Glutamatergic neuron (in vitro differentiated cells): ENCODE measurements around the gene ADGRG6. TPM values are rescaled to one million over a fixed set of nuclear protein-coding genes. Genes with fewer than 3 reads are reported as not detected.
"Not testable (repeated sequence)": the region's sequence is repeated elsewhere in the genome, so short reads cannot be mapped to it uniquely, and the experiment has no call there.

Experiments used
- DNase-seq: peaks from one replicate; pipeline ENCODE4 v3.0.0; 2022
- H3K27ac Mint-ChIP-seq: one replicate; pipeline ENCODE4 v1.8.0; 2020; ENCODE audit warnings: mild to moderate bottlenecking, mixed read lengths, inconsistent platforms; ENCODE audit not compliant: unreplicated experiment
- H3K27me3 Mint-ChIP-seq: one replicate; pipeline ENCODE4 v1.8.0; 2020; ENCODE audit warnings: mild to moderate bottlenecking, moderate library complexity, mixed read lengths, inconsistent platforms; ENCODE audit not compliant: unreplicated experiment
- H3K36me3 Mint-ChIP-seq: one replicate; pipeline ENCODE4 v1.8.0; 2020; ENCODE audit warnings: mild to moderate bottlenecking, mixed read lengths, inconsistent platforms; ENCODE audit not compliant: unreplicated experiment
- H3K4me1 Mint-ChIP-seq: one replicate; pipeline ENCODE4 v1.8.0; 2020; ENCODE audit warnings: mild to moderate bottlenecking, low read depth, mixed read lengths, inconsistent platforms; ENCODE audit not compliant: unreplicated experiment
- H3K4me3 Mint-ChIP-seq: one replicate; pipeline ENCODE4 v1.8.0; 2020; ENCODE audit warnings: mild to moderate bottlenecking, mixed read lengths, inconsistent platforms; ENCODE audit not compliant: unreplicated experiment
- H3K9me3 Mint-ChIP-seq: one replicate; pipeline ENCODE4 v1.8.0; 2020; ENCODE audit warnings: mild to moderate bottlenecking, moderate library complexity, mixed read lengths, inconsistent platforms; ENCODE audit not compliant: unreplicated experiment
- CTCF ChIP-seq: fragments of 200-600 bp; sonication (generic); IDR thresholded peaks from one replicate; pipeline ENCODE4 v1.5.0; 2021; ENCODE audit not compliant: partially characterized antibody, unreplicated experiment
- total RNA-seq: library from RNA; stranded (reverse); fragmentation: NEBNext Ultra II Directional; extraction: Animal tissue kit (Norgen Biotek cat#: 25700); gene quantifications from one replicate; pipeline ENCODE4 v1.2.1, GENCODE V29; 2021; ENCODE audit not compliant: unreplicated experiment

Gene ADGRG6
- total RNA-seq, 1 donor from 2014 or later, result not detected

GRCh38 chr6:142416686-142417085 lies 114.9 kb downstream of the ADGRG6 start:
- DNase-seq, result no peak
- H3K4me1 Mint-ChIP-seq, result no peaks in the 10 kb centered on the region
- H3K36me3 Mint-ChIP-seq, result no peaks in the 10 kb centered on the region
- no peaks in the 10 kb centered on the region for H3K27me3 Mint-ChIP-seq
- no peak overlapping the region for H3K27ac Mint-ChIP-seq
- no peak for TF ChIP-seq CTCF
- H3K9me3 Mint-ChIP-seq, result no peaks in the 10 kb centered on the region
- H3K4me3 Mint-ChIP-seq, result no peak overlapping the region

DNA sequence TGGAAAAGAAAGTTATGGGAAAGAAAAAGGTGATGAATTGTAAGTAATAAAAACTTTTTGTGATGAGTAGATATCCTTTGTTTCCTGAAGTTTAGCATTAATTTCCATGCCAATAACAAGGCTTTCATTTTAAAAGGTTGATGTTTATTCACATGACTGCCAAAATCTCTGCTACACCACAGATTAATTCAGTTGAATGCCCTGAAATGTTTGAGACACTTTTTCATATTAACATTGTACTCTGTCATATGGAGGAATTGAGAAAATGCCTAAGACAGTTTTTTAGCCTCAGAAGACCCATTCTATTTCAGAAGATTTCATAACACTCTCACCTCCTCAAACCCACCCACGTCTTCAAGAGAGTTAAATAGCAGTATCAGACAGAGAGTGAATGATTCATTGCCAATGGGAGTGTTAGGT lies 115.5 kb downstream of the ADGRG6 start:
- H3K36me3 Mint-ChIP-seq, result no peaks in the 10 kb centered on the region
- H3K9me3 Mint-ChIP-seq, result no peaks in the 10 kb centered on the region
- DNase-seq, result no peak
- H3K4me1 Mint-ChIP-seq, result no peaks in the 10 kb centered on the region
- H3K4me3 Mint-ChIP-seq, result no peak overlapping the region
- no peak for TF ChIP-seq CTCF
- no peaks in the 10 kb centered on the region for H3K27me3 Mint-ChIP-seq
- no peak overlapping the region for H3K27ac Mint-ChIP-seq

- H3K27me3 Mint-ChIP-seq, result no peaks in the 10 kb centered on the region
- H3K9me3 Mint-ChIP-seq, result no peaks in the 10 kb centered on the region
- H3K36me3 Mint-ChIP-seq, result no peaks in the 10 kb centered on the region
- no peak for TF ChIP-seq CTCF
- no peak overlapping the region for H3K27ac Mint-ChIP-seq
- H3K4me3 Mint-ChIP-seq, result no peak overlapping the region
- no peaks in the 10 kb centered on the region for H3K4me1 Mint-ChIP-seq
- DNase-seq, result no peak
These were observed 117.3 kb downstream of the ADGRG6 start for GRCh38 chr6:142419071-142419470.

GRCh38 chr6:142420802-142421201 lies 119.0 kb downstream of the ADGRG6 start:
- DNase-seq, result no peak
- no peaks in the 10 kb centered on the region for H3K9me3 Mint-ChIP-seq
- no peak overlapping the region for H3K4me3 Mint-ChIP-seq
- no peaks in the 10 kb centered on the region for H3K4me1 Mint-ChIP-seq
- no peak for TF ChIP-seq CTCF
- no peaks in the 10 kb centered on the region for H3K27me3 Mint-ChIP-seq
- no peak overlapping the region for H3K27ac Mint-ChIP-seq
- no peaks in the 10 kb centered on the region for H3K36me3 Mint-ChIP-seq

DNA sequence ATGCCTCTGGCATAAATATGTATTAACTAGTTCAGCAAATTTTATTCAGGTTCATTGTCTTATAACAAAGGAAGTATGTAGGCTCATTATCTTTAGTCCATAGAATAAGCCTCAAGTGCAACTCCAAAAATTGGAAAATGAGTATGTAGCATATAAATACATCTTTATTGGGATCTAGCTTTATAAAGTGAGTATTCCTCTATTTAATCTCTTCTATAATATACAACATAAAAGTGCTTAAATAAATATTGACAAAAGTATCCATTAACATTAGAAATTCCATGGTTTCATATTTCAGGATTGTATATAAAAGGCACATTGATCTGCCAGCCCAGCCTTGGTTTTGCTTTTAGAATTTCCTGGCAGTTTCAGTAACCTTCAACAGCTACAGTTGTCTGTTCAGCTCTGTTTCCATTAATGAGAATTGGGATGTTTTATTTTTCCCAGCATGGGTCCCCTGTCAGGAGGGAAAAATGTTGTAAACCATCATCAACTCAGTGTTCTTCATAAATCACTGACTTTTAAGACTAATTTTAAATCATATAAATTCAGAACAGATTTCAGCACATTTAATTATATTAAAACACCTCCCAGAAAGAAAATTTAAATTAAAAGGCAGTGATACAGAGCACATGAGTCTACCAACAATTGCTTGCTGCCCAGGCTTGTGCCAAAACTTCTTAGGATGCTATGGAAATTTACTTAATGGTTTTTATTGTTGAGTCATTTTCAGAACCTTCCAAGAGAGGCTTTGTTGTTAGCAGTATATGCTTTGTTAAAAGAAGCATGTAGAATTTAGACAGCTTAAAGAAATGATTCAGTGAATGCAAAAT lies 119.7 kb downstream of the ADGRG6 start:
- no peak for DNase-seq
- Mint-ChIP-seq H3K36me3 (no peaks in the 10 kb centered on the region), H3K27me3 (no peaks in the 10 kb centered on the region), H3K4me3 (no peak overlapping the region), H3K9me3 (no peaks in the 10 kb centered on the region), H3K4me1 (no peaks in the 10 kb centered on the region), H3K27ac (no peak overlapping the region)
- no peak for TF ChIP-seq CTCF

GRCh38 chr6:142426444-142427132 lies 124.8 kb downstream of the ADGRG6 start:
- H3K4me1 Mint-ChIP-seq, H3K27ac Mint-ChIP-seq, H3K4me3 Mint-ChIP-seq, DNase-seq, H3K36me3 Mint-ChIP-seq, H3K27me3 Mint-ChIP-seq, H3K9me3 Mint-ChIP-seq: not testable (repeated sequence)

DNA sequence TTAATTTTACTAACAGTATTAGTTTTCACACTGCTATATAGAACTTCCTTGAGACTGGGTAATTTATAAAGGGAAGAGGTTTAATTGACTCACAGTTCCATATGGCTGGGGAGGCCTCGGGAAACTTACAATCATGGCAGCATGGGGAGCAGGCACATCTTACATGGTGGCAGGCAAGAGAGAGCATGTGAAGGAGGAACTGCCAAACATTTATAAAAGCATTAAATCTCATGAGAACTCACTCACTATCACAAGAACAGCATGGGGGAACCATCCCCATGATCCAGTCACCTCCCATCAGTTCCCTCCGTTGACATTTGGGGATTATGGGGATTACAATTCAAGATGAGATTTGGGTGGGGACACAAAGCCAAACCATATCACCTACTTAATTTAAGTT lies 126.7 kb downstream of the ADGRG6 start:
- not testable (repeated sequence) for H3K4me3 Mint-ChIP-seq, H3K27ac Mint-ChIP-seq, DNase-seq, H3K27me3 Mint-ChIP-seq, H3K4me1 Mint-ChIP-seq, H3K9me3 Mint-ChIP-seq, H3K36me3 Mint-ChIP-seq
